GM18519 (cell line): ENCODE data around the gene SSBP2.
"Not testable (repeated sequence)": the region's sequence is repeated elsewhere in the genome, so short reads cannot be mapped to it uniquely, and the experiment has no call there.

Experiments
- ATAC-seq: cut with Tn5 transposase; IDR thresholded peaks from one replicate; pipeline ENCODE4 v1.9.1; 2021; ENCODE audit warnings: mild to moderate bottlenecking, moderate library complexity; ENCODE audit not compliant: unreplicated experiment, low FRiP score

Gene SSBP2

DNA sequence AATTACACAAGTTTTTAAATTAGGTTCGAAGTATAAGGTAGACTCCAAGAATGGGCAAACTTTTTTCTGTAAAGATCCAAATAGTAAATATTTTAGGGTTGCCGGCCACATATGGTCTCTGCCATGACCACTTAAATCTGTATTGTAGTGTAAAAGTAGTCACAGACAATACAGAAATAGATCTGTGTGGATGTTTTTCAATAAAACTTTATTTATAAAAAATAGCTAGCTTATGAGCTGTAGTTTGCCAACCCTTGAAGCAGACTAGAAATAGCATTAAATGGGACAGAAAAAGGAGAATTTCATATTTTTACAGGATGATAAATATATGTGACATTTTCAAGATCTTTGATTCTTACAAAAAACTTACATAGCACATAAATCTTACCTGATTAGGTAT, 262.0 kb downstream of the SSBP2 start:
- no peak for ATAC-seq

- no peak for ATAC-seq
These were observed 264.2 kb downstream of the SSBP2 start for GRCh38 chr5:81486711-81487110.

- ATAC-seq: no peak
These were observed 268.3 kb downstream of the SSBP2 start for GRCh38 chr5:81482595-81482994.

GRCh38 chr5:81473395-81473794, 277.5 kb downstream of the SSBP2 start:
- not testable (repeated sequence) for ATAC-seq

DNA sequence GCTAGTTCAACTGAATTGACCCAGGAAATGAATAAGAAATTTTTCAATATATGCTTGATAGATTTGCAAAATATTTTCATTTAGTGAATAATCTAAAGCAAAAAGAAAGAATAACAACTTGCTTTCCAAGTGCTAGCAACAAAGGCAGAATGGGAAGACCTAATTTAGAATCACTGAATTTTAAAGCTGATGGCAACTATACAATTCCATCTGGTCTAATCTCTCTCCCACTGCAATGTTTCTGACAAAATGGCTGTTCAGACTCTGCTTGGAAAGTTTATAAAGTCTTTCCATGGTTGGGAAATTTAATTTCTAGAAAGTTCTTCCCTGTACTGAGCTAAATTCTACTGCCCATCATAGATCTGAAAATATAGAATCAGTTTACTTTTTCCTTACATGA, 281.2 kb downstream of the SSBP2 start:
- ATAC-seq: no peak

GRCh38 chr5:81450940-81451339, 300.0 kb downstream of the SSBP2 start:
- ATAC-seq: no peak

DNA sequence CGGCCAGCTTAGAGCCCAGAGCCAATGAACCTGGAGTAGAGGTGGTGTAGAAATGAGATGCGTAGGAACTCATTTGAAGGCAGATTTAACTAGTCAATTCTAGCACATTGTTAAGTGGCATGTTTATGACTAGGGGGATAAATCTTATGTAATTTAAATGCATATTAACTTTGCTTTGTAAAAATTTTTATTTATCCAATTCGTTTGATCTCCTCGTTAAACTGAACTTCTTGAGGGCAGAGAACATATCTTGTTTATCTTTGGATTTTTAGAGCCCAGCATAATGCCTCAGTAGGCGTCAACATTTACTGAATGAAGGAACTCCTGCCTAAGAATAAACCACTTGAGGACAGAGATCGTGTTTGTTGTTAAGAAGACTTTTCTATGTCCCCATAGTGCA, 315.9 kb downstream of the SSBP2 start:
- ATAC-seq: no peak

- no peak for ATAC-seq
These were observed 320.9 kb downstream of the SSBP2 start for GRCh38 chr5:81429985-81430384.

DNA sequence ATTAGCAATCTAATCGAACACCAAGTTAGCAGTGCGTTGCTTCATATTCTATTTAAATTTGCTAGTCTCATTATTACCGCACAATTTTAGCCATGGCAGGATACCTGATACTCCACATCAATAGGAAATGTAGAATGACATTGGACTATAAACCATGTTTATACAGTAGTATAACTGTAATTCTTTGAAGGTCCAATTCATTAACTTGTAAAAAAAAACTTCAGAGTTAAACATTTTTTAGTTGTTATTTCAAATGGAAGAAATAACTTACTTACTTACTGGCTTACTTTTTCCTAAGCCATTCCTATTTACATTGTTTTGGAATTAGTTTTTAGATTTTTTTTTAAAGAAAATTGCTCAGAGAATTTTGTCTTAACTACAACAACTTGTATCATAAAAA, 321.5 kb downstream of the SSBP2 start:
- ATAC-seq: no peak

GRCh38 chr5:81428861-81429260, 322.0 kb downstream of the SSBP2 start:
- no peak for ATAC-seq

DNA sequence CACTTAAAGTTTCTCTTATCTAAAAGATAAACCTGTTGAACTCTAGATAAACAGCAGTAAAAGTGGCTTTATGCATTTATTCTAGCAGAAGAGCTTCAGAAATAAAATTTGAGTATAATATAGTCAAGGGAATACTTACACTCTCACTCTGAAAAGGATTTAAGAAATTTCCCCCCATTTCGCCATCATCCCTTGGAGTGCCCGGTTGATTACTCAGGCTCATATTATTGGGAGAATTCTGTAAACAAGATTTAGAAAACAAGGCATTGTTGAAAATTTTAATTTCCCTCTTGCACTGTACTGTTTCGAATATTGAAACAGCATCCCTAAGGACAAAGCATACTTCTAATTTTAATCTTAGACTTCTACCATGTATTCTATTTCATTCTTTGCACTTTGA, 322.5 kb downstream of the SSBP2 start:
- ATAC-seq: no peak

DNA sequence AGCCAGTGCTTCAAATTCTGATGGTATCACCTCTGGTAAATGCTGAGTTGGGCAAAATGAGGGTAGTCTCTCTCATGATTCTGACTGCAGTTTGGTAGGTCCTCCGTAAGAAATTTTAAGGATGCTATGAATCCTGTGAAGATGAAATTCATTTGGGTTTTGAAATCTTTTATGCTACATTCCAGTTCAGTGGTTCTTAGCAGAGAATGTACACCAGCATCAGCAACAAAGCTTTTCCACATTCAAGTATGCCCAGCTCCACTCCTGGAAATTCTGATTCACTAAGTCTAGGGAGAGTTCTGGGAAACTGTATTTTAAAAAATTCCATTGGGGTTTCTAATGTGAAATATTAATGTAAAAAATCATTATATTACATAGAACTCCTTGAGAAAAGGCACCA, 323.3 kb downstream of the SSBP2 start:
- no peak for ATAC-seq

DNA sequence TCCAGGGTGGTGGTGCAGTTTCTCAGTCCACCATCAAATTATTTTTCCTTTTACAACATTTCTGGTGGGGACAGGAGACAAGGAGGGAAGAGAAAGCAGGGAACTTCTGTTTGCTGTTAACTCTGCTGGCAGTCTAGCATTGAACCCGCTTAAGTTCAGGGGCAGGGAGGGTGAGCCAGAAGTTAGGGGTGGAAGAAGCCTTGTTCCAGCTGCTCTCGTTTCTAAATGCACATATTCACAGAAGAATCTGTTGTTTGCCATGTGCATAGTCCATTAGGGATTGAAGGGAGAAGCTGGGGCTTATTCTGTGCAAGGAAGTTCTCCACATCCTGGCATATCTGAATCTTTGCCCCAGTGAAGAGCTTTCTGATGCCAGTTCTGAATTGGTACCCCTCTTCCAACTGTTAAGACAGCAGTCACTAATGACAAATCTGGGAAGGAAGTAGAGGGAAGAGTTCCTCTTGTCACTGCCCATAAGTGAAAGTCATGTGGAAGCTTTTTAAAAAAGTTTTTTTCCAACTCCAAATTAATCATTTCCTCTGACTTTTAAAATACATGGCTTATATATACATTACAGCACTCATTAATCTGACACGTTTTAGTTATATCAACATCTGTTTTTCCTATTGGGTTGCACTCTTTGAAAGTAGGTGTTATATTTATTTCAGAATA, 324.4 kb downstream of the SSBP2 start:
- no peak for ATAC-seq

- no peak for ATAC-seq
These were observed 325.3 kb downstream of the SSBP2 start for GRCh38 chr5:81425569-81425968.

DNA sequence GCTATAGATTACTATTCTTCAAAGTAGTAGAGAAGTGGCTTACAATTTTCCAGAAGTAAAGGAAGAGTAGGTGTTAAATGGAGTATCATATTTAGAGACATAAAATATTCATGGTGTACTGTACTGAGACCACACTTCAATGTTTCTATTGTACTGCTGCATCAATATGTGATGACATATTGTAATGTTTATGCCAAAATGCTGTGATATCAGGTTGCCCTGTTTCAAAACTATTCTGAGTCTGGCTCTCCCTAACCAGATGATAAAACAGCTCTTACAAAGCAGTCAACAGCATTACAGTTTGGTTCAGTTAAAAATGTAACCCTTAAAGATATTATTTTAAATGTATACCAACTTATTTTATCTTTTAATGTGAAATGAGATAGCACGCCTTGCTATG, 326.2 kb downstream of the SSBP2 start:
- ATAC-seq: no peak

DNA sequence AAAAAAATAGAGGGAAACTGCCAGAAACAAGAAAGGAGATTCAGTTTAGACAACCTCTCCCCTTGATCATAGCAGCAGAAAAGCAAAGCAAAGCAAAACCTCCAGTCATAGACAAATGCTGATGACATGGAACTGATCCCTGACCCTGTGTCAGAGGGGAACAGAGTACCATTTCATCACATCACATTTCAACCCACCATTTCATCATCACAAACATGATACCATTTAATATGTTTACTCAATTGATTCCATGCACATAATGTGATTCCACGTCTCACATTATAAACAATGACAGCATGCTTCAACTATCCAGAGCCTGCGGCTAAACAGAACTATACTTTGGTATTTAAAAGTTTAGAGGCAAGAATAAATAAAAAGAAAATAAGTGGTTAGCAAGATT, 328.2 kb downstream of the SSBP2 start:
- no peak for ATAC-seq

DNA sequence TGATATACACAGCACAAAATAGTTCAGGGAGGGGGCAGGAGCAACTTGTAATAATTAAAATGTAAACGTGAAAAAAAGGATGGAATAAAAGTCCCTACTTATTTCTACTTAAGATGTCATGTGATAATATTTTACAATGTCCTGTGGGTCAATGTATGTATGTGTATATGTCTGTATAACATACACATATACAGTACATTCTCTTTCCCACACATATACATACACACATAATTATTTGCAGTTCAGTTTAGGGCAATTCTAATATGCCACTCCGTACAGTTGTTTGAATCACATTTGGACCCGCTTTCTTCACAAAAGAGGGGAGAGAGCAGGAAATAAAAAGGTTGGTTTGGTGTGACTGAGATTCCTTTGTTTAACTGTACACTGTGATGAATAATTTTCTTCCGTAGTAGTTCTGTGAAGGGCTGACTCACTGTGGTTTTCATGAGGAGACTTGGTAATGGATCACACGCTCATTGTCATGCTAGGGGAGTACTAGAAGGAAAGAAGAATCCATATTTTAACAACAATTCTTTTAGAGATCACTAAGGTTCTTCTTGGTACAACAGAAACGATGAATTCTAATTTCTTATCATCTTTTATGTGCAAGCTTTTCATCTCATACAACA, 330.7 kb downstream of the SSBP2 start:
- ATAC-seq: no peak

GRCh38 chr5:81418606-81419005, 332.3 kb downstream of the SSBP2 start:
- ATAC-seq: no peak

GRCh38 chr5:81417052-81417451, 333.8 kb downstream of the SSBP2 start:
- no peak for ATAC-seq

GRCh38 chr5:81409896-81410295, 341.0 kb downstream of the SSBP2 start:
- no peak for ATAC-seq

DNA sequence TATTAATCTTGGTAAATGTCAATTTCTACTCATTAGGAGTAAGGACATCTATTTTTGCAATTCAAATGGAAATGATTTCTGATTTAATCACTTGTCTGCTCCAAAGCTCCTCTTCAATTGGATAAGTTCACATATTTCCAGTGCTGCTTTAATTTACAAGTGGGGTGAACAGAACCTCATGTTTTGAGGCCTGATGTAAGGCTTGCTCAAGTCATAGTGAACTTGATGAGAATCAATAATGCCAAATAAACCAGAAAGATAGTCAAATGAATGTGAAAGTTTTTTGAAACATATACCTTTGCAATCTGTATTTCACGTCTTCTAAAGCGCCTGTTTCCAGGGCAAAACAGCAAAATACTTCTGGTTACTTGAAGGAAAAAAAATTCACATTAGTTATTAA, 341.5 kb downstream of the SSBP2 start:
- no peak for ATAC-seq

GRCh38 chr5:81408496-81408895, 342.4 kb downstream of the SSBP2 start:
- no peak for ATAC-seq
